HEK293T (cell line): ENCODE results near the gene PLA2G4D.

ENCODE experiments used
- CTCF ChIA-PET: fragments of 350-600 bp; formaldehyde crosslinking; extraction: SDS; loops from one replicate; lab custom pipeline; 2021; ENCODE audit warnings: antibody characterized with exemption, inconsistent platforms; lab: Yijun Ruan, JAX
- POLR2A ChIA-PET: fragments of 350-600 bp; formaldehyde crosslinking; extraction: SDS; loops from one replicate; lab custom pipeline; 2020; ENCODE audit warnings: antibody characterized with exemption, inconsistent platforms; lab: Yijun Ruan, JAX
- DNase-seq: peaks from one replicate; pipeline ENCODE4 v3.0.0; 2012; ENCODE audit warnings: mixed read lengths; ENCODE audit errors: extremely low spot score
- ARNT ChIP-seq: fragments of 450-650 bp; IDR thresholded peaks from 2 replicates; pipeline ENCODE4 v1.6.1; 2017; ENCODE audit warnings: mild to moderate bottlenecking
- BHLHE40 ChIP-seq: fragments of 450-650 bp; IDR thresholded peaks from 2 replicates; pipeline ENCODE4 v1.6.1; 2016; ENCODE audit warnings: mild to moderate bottlenecking, moderate library complexity, borderline replicate concordance
- CTBP1 ChIP-seq: fragments of 450-650 bp; IDR thresholded peaks from 2 replicates; pipeline ENCODE4 v1.6.1; 2016; ENCODE audit warnings: borderline replicate concordance
- ELF4 ChIP-seq: fragments of 450-650 bp; IDR thresholded peaks from 2 replicates; pipeline ENCODE4 v1.6.1; 2017; ENCODE audit warnings: antibody characterized with exemption
- FOXA1 ChIP-seq: fragments of 450-650 bp; IDR thresholded peaks from 2 replicates; pipeline ENCODE4 v1.6.1; 2016; ENCODE audit warnings: mild to moderate bottlenecking
- FOXK2 ChIP-seq: fragments of 450-650 bp; IDR thresholded peaks from 2 replicates; pipeline ENCODE4 v1.6.1; 2016; ENCODE audit warnings: mild to moderate bottlenecking
- FOXM1 ChIP-seq: fragments of 450-650 bp; IDR thresholded peaks from 2 replicates; pipeline ENCODE4 v1.6.1; 2017; ENCODE audit warnings: mild to moderate bottlenecking, borderline replicate concordance
- HDGF ChIP-seq: fragments of 450-650 bp; IDR thresholded peaks from 2 replicates; pipeline ENCODE4 v1.6.1; 2017; ENCODE audit warnings: antibody characterized with exemption, borderline replicate concordance
- L3MBTL2 ChIP-seq: fragments of 450-650 bp; conservative IDR thresholded peaks from 2 replicates; pipeline ENCODE4 v1.6.1; 2016; ENCODE audit warnings: mild to moderate bottlenecking
- LEF1 ChIP-seq: fragments of 450-650 bp; IDR thresholded peaks from 2 replicates; pipeline ENCODE4 v1.6.1; 2017; ENCODE audit warnings: mild to moderate bottlenecking, borderline replicate concordance
- NFRKB ChIP-seq: fragments of 450-650 bp; IDR thresholded peaks from 2 replicates; pipeline ENCODE4 v1.6.1; 2016; ENCODE audit warnings: mild to moderate bottlenecking, moderate library complexity
- SP1 ChIP-seq: fragments of 450-650 bp; IDR thresholded peaks from 2 replicates; pipeline ENCODE4 v1.6.1; 2017
- SUZ12 ChIP-seq: fragments of 450-650 bp; IDR thresholded peaks from 2 replicates; pipeline ENCODE4 v1.6.1; 2016; ENCODE audit warnings: mild to moderate bottlenecking
- TARDBP ChIP-seq: fragments of 450-650 bp; IDR thresholded peaks from 2 replicates; pipeline ENCODE4 v1.6.1; 2016
- ZNF384 ChIP-seq: fragments of 450-650 bp; IDR thresholded peaks from 2 replicates; pipeline ENCODE4 v1.6.1; 2016
- TF ChIP-seq, protein P1 (sequence below): fragments of 450-650 bp; IDR thresholded peaks from 2 replicates; pipeline ENCODE4 v1.6.1; 2016

The PLA2G4D gene

DNA sequence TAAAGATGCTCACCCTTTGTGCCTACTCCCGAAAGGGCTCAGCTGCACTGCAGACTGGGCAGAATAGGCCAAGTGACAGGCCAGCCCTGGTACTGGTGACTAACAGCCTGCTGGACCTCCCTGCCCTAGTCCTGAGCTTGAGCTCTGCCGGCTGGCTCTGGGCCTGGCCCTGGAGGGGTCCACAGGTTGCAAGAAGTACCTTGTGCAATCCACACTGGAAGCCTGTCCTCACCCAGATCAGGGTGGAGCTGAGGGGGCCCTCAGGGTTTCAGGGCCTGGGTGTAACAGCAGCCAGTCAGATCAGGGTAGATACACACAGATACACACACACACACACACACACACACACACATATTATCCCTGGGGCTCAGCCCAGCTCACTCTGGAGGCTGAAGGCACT, 27.3 kb upstream of the PLA2G4D start:
- TF ChIP-seq NFRKB, result no peak
- no peak for TF ChIP-seq FOXK2
- TF ChIP-seq LEF1, result no peak
- TF ChIP-seq, protein P1, sequence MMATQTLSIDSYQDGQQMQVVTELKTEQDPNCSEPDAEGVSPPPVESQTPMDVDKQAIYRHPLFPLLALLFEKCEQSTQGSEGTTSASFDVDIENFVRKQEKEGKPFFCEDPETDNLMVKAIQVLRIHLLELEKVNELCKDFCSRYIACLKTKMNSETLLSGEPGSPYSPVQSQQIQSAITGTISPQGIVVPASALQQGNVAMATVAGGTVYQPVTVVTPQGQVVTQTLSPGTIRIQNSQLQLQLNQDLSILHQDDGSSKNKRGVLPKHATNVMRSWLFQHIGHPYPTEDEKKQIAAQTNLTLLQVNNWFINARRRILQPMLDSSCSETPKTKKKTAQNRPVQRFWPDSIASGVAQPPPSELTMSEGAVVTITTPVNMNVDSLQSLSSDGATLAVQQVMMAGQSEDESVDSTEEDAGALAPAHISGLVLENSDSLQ, result no peak
- no peak for TF ChIP-seq BHLHE40
- TF ChIP-seq CTBP1, result no peak
- TF ChIP-seq TARDBP, result no peak
- TF ChIP-seq FOXM1, result no peak
- no peak for TF ChIP-seq ARNT
- TF ChIP-seq FOXA1, result no peak
- TF ChIP-seq ELF4, result no peak
- TF ChIP-seq L3MBTL2, result no peak
- CTCF ChIA-PET, result no interaction called here
- POLR2A ChIA-PET, result interaction anchor here (0.9 kb wide), 1 partner anchor 149 kb away, joined by 3 read pairs; the partner anchor contains the start of gene EHD4
- no peak for DNase-seq

DNA sequence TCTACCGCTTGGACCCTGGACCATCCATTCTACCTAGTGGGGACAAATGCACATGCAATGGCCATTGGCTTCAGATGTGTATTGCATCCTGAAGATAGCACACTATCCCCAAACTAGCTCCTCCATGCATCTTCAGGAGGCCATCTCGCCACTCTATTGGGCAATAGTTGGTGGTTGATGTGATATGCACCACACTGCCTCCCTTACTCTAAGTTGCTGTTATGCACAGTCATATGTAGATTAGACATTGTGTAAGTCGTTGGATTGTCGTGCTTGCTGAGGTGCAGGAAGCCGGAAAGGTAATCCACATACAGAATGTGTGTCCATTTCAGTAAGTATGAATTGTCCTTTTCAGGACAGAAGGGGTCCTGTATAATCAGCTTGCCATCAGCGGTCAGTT, 26.7 kb upstream of the PLA2G4D start:
- POLR2A ChIA-PET, result interaction anchor here (0.9 kb wide), 1 partner anchor 149 kb away, joined by 3 read pairs; the partner anchor contains the start of gene EHD4
- no peak for TF ChIP-seq SP1
- TF ChIP-seq CTBP1, result no peak
- TF ChIP-seq ELF4, result no peak
- no peak for TF ChIP-seq ZNF384
- no peak for TF ChIP-seq SUZ12
- TF ChIP-seq ARNT, result no peak
- TF ChIP-seq, protein P1, result no peak
- TF ChIP-seq TARDBP, result no peak
- TF ChIP-seq FOXA1, result no peak
- TF ChIP-seq L3MBTL2, result no peak
- TF ChIP-seq LEF1, result no peak
- no peak for TF ChIP-seq FOXM1
- TF ChIP-seq HDGF, result no peak
- no peak for TF ChIP-seq BHLHE40
- no peak for TF ChIP-seq FOXK2
- TF ChIP-seq NFRKB, result no peak
- CTCF ChIA-PET, result interaction anchor here (0.8 kb wide), 1 partner anchor 10 kb away, joined by 3 read pairs; no protein-coding TSS in a partner anchor
- DNase-seq, result no peak

DNA sequence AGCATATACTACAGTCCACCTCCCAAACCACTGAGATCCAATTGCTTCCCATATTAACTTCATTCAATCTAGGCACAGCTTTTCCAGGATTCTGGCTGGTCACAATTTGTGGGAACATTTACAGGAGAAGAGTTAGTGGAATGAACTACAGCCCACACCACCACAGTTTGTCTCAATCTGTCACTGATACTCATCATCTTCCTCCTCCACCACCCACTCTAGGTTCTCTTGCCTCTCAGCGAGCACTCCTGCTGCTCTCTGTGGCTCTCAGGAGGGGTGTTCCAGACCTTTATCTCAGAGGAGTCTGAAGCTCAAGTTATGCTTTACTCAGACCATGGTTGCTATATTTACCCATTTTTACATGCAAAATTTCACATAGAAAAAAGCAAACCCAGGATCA, 25.9 kb upstream of the PLA2G4D start:
- no peak for DNase-seq
- CTCF ChIA-PET, result interaction anchor here (0.8 kb wide), 1 partner anchor 10 kb away, joined by 3 read pairs; no protein-coding TSS in a partner anchor
- POLR2A ChIA-PET, result no interaction called here
- TF ChIP-seq, protein P1, result no peak
- TF ChIP-seq SP1, result no peak
- TF ChIP-seq HDGF, result no peak
- TF ChIP-seq CTBP1, result no peak
- no peak for TF ChIP-seq BHLHE40
- TF ChIP-seq L3MBTL2, result no peak
- no peak for TF ChIP-seq TARDBP
- TF ChIP-seq FOXM1, result no peak

DNA sequence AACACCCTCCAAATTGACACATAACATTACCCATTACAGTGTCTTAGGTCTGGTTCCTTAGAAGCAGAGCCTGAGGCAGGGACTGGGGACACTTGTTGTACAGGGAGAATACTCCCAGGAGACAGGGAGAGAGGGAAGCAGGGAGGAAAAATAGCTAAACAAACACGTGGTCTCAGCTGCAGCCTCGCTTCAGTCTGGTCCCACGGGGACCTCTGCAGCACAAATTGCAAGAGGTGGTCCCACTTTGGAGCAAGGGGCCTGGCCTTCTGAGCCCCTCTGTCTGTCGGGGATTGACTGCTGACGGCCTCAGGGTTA, 25.0 kb upstream of the PLA2G4D start:
- ChIA-PET CTCF (interaction anchor here (1.2 kb wide), 1 partner anchor 18 kb away, joined by 3 read pairs; no protein-coding TSS in a partner anchor), POLR2A (interaction anchor here (0.8 to 0.9 kb wide), 2 partner anchors 20 to 147 kb away, joined by 3 read pairs; partner anchors contain the start of gene EHD4)
- DNase-seq, result no peak
- TF ChIP-seq ARNT, result no peak
- no peak for TF ChIP-seq BHLHE40
- TF ChIP-seq FOXM1, result no peak
- no peak for TF ChIP-seq ZNF384
- TF ChIP-seq CTBP1, result no peak
- TF ChIP-seq FOXA1, result no peak
- no peak for TF ChIP-seq LEF1
- TF ChIP-seq TARDBP, result no peak
- no peak for TF ChIP-seq NFRKB
- no peak for TF ChIP-seq L3MBTL2
- no peak for TF ChIP-seq SUZ12
- TF ChIP-seq HDGF, result no peak
- TF ChIP-seq ELF4, result no peak
- no peak for TF ChIP-seq FOXK2

DNA sequence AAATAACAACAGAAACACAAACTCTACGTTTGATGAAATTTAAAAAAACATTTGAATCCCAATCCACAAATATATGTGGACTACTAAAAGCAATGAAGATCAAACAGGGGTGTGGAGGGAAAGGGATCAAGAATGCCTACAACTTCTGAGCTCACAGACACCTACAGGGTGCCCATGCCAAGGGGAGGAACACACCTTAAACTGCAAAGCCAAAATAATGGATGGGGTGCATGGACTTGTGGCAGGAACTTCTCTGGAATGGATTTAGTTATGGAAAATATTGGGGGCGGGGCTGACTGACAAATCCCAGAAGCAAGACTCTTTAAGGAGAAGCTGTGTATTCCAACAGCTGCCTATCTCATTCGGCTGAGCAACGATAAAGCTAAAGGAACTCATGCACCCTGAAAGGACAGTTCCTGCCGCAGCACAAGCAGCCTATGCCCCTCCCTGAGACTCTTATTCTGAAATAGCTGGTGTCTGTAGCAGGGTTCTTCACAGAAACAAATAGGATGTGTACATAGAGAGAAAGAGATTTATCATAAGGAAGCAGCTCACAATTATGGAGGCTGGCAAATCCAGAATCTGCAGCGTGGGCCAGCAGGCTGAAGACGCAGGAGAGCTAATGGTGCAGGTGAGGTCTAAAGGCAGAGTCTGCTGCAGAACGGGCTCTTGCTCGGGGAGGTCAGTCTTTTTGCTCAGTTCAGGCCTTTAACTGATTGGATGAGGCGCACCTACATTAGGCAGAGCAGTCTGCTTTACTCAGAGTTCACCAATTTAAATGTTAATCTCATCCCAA, 24.5 kb upstream of the PLA2G4D start:
- CTCF ChIA-PET, result interaction anchor here (1.2 to 1.4 kb wide), 2 partner anchors 19 to 34 kb away, joined by 3 to 4 read pairs; no protein-coding TSS in a partner anchor
- DNase-seq, result no peak
- POLR2A ChIA-PET, result interaction anchor here (0.8 to 0.9 kb wide), 2 partner anchors 20 to 146 kb away, joined by 3 read pairs; partner anchors contain the start of gene EHD4
- TF ChIP-seq L3MBTL2, result no peak
- TF ChIP-seq FOXK2, result no peak
- TF ChIP-seq ELF4, result no peak
- no peak for TF ChIP-seq BHLHE40
- TF ChIP-seq NFRKB, result no peak
- TF ChIP-seq ARNT, result no peak
- no peak for TF ChIP-seq SUZ12
- TF ChIP-seq SP1, result no peak
- TF ChIP-seq CTBP1, result no peak
- TF ChIP-seq HDGF, result no peak
- no peak for TF ChIP-seq TARDBP
- no peak for TF ChIP-seq FOXM1
- TF ChIP-seq, protein P1, result no peak
- no peak for TF ChIP-seq ZNF384
- TF ChIP-seq FOXA1, result no peak
- TF ChIP-seq LEF1, result no peak
